K562 (cell line): ENCODE measurements around the gene CHCHD4. TPM values are rescaled to one million over a fixed set of nuclear protein-coding genes. Genes with fewer than 3 reads are reported as not detected.
A peak's percentile ranks its signal among the peaks of the same experiment; 100 is the strongest.

ENCODE experiments used
- BRCA1 ChIP-seq, 2 experiments: fragments of 450-650 bp in 1 of 2; sonication (generic) in 1 of 2; formaldehyde crosslinking in 1 of 2; IDR thresholded peaks; 2 replicates each; pipeline versions ENCODE4 v1.5.0 to v1.6.1; 2017 to 2020; ENCODE audit warnings: mild to moderate bottlenecking in 1 of 2, missing genetic modification reagents in 1 of 2
- CHAMP1 ChIP-seq: fragments of 450-650 bp; IDR thresholded peaks from 2 replicates; pipeline ENCODE4 v1.6.1; 2016; ENCODE audit warnings: mild to moderate bottlenecking
- HBP1 ChIP-seq: fragments of 450-650 bp; formaldehyde crosslinking; IDR thresholded peaks from 2 replicates; pipeline ENCODE4 v1.4.0; 2022; ENCODE audit warnings: missing genetic modification characterization
- HLTF ChIP-seq: fragments of 450-650 bp; IDR thresholded peaks from 2 replicates; pipeline ENCODE4 v1.6.1; 2016
- MGA ChIP-seq: fragments of 450-650 bp; IDR thresholded peaks from 2 replicates; pipeline ENCODE4 v1.6.1; 2016; ENCODE audit warnings: mild to moderate bottlenecking, moderate library complexity
- POLR3G ChIP-seq: IDR thresholded peaks from 2 replicates; pipeline ENCODE4 v1.6.1; 2011; ENCODE audit not compliant: insufficient read length, insufficient replicate concordance; ENCODE audit errors: extremely low read depth
- TCF15 ChIP-seq: fragments of 250-450 bp; sonication (Bioruptor Pico); IDR thresholded peaks from 2 replicates; pipeline ENCODE4 v1.8.0; 2022; ENCODE audit warnings: moderate library complexity, mild to moderate bottlenecking, inconsistent platforms
- ZBTB33 ChIP-seq: sonication (generic); formaldehyde crosslinking; IDR thresholded peaks from 2 replicates; pipeline ENCODE4 v1.8.1; 2023; ENCODE audit warnings: mild to moderate bottlenecking, missing genetic modification reagents
- polyA plus RNA-seq, 8 experiments: library from polyadenylated mRNA; depleted of rRNA in 4 of 8; stranded (reverse) in 5 of 8; unstranded in 3 of 8; fragments of >200 nt; fragmentation: Nextera tagmentation in 2 of 8; fragmentation: Illumina TruSeq in 1 of 8; extraction: Ambion mirVana in 2 of 8; extraction: Trizol in 1 of 8; gene quantifications; 2 replicates each; pipeline versions ENCODE4 v1.2.1 to v1.2.3, GENCODE V29; 2011 to 2014; ENCODE audit warnings: inconsistent platforms in 1 of 8, missing spikeins in 1 of 8
- total RNA-seq, 7 experiments: library from RNA; depleted of rRNA in 6 of 7; stranded (reverse); fragments of >200 nt in 6 of 7; fragmentation: Illumina TruSeq in 2 of 7; extraction: Trizol in 2 of 7; gene quantifications; 2 replicates each; pipeline versions ENCODE4 v1.2.1 to v1.2.3, GENCODE V29; 2011 to 2021; ENCODE audit warnings: low replicate concordance in 1 of 7

CHCHD4 gene
- total and polyA plus RNA-seq, 9 of the 15 experiments (the other 6 are each of a cell fraction or from before 2014, with no cell fraction given): 55.4 to 225 (median 77.2) TPM

- TF ChIP-seq HBP1: no peak
- no peak for TF ChIP-seq ZBTB33
- peak; percentile 1 for TF ChIP-seq MGA
- TF ChIP-seq HLTF: no peak
- no peak for TF ChIP-seq CHAMP1
- TF ChIP-seq BRCA1 (IDR thresholded peaks at IDR 0.05): no peak
- TF ChIP-seq BRCA1 (CRISPR knock-in tag; IDR thresholded peaks at IDR 0.05): no peak
- no peak for TF ChIP-seq POLR3G
- no peak for TF ChIP-seq TCF15
These were observed 735 bp upstream of the CHCHD4 start (continued) for GRCh38 chr3:14125193-14126016.
